ENCODE measurements around the gene SH3PXD2B. TPM values are rescaled to one million over a fixed set of nuclear protein-coding genes. Genes with fewer than 3 reads are reported as not detected.

SH3PXD2B gene
- total and polyA plus RNA-seq, 2 of the 13 experiments (the other 11 are each of a cell fraction or from before 2014, with no cell fraction given) = 3.4 to 4.6 TPM

- TF ChIP-seq ZBTB40 (IDR thresholded peaks at IDR 0.05) = no peak
- TF ChIP-seq ZBTB40 (CRISPR knock-in tag; IDR thresholded peaks at IDR 0.05) = no peak
- no peak for TF ChIP-seq SAFB2 (CRISPR knock-in tag; IDR thresholded peaks at IDR 0.05; ENCODE audit: borderline replicate concordance, low read depth)
- no peak for TF ChIP-seq ZNF580 (CRISPR knock-in tag; IDR thresholded peaks at IDR 0.05; ENCODE audit: borderline replicate concordance, low read depth)
- TF ChIP-seq NPAS2 (CRISPR knock-in tag; IDR thresholded peaks at IDR 0.05; ENCODE audit: borderline replicate concordance) = no peak
- TF ChIP-seq ZNF367 (CRISPR knock-in tag; IDR thresholded peaks at IDR 0.05; ENCODE audit: borderline replicate concordance) = no peak
- no peak for TF ChIP-seq ZNF607 (CRISPR knock-in tag; IDR thresholded peaks at IDR 0.05; ENCODE audit: borderline replicate concordance)
These were observed 25.4 kb upstream of the SH3PXD2B start (continued) for GRCh38 chr5:172479784-172480115.
